KOPT-K1 (cell line): ENCODE data around the gene SLC12A4.
"Not testable (repeated sequence)": the region's sequence is repeated elsewhere in the genome, so short reads cannot be mapped to it uniquely, and the experiment has no call there.

Experiments used
- H3K27ac ChIP-seq: fragments of 200-600 bp; sonication (generic); 2 replicates; pipeline ENCODE4 v1.5.1; 2016; ENCODE audit warnings: antibody characterized with exemption, mild to moderate bottlenecking, low read depth, low read length; ENCODE audit not compliant: poor library complexity, severe bottlenecking
- H3K36me3 ChIP-seq: fragments of 200-600 bp; sonication (generic); 2 replicates; pipeline ENCODE4 v1.5.1; 2017; ENCODE audit warnings: antibody characterized with exemption, mild to moderate bottlenecking, low read length, moderate library complexity; ENCODE audit not compliant: insufficient read depth
- H3K9me3 ChIP-seq: fragments of 200-600 bp; sonication (generic); 2 replicates; pipeline ENCODE4 v1.5.1; 2017; ENCODE audit warnings: antibody characterized with exemption, low read length, mild to moderate bottlenecking; ENCODE audit not compliant: insufficient read depth, poor library complexity, severe bottlenecking

Gene SLC12A4

DNA sequence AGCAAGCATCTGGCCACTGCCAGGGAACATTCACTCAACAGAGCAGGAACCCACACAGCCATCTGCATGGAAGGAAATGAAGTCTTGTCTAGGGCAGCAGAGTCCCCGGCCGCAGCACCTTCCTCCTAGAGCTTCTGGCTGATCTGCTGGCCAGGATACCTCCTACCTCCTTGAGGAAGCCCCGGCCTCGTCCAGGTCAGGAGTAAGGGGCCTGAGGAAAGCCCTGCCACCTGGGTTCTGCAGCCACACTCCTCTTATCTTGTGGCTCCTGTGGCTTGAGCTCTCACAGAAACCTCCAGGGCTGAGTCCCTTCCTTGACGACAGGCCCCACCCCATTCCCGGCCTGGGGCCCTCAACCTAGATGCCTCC is 25.6 kb upstream of the SLC12A4 start:
- not testable (repeated sequence) for H3K9me3 ChIP-seq, H3K36me3 ChIP-seq
- H3K27ac ChIP-seq = peak overlapping the region; percentile 66

DNA sequence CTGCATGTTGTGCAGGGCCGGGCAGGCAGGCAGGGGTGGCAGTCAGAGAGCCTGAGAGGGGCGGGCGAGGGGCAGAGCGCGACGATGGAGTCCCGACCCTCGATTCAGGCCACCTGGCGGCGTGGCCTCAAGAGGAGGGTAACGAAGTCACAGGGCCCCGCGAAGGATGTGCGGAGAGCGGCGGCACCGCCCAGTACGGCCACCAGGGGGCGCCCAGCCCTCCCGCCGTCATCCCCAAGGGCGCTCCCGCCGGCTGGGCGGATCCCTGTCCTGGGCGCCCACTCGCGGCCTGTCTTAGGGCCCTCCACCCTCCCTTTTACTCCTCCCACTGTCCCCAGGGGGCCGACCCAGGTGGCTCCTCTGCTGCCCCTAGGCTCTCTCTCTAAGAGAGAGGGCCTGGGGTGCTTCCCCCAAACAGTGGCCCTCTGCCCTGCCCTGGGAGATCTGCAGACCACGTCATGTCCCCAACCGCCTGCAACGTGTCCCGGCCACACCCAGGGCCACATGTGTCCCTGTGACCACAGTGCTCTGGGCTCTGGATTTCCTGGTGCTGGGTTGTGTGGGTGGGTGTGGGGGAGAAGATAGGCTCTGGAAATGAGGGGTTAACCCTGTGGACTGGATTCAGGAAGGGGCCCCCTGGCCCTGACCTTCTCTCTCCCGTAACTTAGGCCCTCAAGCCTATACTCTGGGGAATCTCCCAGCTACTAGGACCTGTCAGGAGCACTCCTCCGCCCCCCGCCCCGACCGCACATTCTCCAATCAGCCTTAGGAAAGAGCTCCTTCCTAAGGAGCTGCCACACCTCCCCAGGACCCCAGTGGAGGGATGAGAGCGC is 25.0 kb upstream of the SLC12A4 start:
- peaks cover 2% of the 10 kb centered on the region for H3K9me3 ChIP-seq
- no peaks in the 10 kb centered on the region for H3K36me3 ChIP-seq
- H3K27ac ChIP-seq = peak overlapping the region; percentile 66

DNA sequence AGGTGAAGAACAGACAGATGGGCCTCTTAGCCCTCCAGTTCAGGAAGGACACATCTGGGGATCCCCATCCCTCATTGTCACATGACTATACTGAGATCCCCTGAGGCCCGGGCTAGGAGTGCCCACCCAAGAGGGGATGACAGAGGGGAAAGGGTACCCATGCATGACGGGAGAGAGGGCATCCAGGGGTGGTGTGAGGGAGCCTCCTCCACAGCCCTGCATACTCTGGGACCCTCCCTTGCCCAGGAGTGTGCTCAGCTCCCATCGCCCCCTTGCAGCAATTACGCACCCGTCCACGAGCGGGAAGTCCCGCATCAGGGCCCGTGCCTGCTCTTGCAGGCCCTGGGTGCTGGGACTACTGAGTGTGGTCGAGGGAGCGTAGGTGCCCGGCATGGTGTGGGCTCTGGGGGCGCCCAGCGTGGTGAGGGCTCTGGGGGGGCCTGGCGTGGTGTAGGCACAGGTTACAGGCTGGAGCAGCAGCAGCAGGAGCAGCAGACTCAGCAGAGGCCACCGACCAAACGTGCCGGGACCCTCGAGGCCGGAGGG is 24.3 kb upstream of the SLC12A4 start:
- Histone ChIP-seq H3K9me3 (no peaks in the 10 kb centered on the region), H3K27ac (peak overlapping the region; percentile 66)

DNA sequence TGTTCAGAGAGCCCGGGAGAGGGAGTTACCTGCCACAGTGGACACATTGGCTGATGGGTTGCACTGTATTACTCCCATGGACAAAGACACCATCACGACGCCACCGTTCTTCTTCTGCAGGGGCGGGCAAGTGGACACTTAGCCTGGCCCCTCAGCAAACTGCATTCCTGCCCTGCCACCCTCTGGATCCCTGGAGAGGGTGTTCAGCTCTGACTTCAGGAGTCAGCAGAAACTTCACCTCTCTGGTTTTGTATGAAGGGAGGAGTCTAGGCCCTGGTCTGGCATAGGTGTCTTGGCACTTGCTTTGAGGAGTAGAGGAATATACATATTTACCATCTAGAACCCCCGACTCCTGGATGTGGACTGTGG is 21.6 kb upstream of the SLC12A4 start:
- Histone ChIP-seq H3K27ac (no peak overlapping the region), H3K9me3 (no peaks in the 10 kb centered on the region), H3K36me3 (no peaks in the 10 kb centered on the region)

More for the DNA sequence above, 24.3 kb upstream of the SLC12A4 start:
- H3K36me3 ChIP-seq = no peaks in the 10 kb centered on the region

DNA sequence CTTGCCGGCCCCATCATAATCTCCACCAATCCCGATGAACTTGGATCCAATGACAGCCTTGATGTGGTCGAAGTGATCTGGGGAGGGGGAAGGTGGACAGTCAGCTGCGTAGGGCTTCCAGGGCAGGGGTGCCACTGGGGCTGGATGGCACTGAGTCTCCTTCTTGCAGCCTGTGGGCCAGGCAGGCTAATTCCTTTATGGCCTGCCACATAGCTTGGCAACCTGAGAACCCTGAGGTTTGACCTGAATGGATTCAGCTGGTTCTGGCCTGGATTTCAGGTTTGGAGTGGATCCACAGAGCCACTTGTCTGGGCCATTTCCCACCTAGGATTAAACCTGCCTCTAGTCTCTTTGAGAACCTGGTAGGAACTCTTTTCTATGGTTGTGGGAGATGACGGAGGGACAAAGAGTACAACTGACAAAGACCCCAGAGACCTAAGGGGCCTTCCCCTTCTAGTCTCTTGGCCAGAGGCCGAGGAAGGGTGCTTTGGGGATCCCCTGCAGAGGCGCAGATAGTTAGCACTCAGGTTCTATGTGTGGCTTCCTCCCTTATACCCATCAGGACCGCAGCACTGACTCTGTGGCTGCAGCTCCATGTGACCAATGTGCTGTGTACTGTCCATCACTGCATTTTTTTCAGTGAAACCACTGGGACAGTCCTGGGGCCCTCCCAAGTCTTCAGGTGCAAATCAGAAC is 21.0 kb upstream of the SLC12A4 start:
- H3K36me3 ChIP-seq = no peaks in the 10 kb centered on the region
- no peak overlapping the region for H3K27ac ChIP-seq
- H3K9me3 ChIP-seq = no peaks in the 10 kb centered on the region

DNA sequence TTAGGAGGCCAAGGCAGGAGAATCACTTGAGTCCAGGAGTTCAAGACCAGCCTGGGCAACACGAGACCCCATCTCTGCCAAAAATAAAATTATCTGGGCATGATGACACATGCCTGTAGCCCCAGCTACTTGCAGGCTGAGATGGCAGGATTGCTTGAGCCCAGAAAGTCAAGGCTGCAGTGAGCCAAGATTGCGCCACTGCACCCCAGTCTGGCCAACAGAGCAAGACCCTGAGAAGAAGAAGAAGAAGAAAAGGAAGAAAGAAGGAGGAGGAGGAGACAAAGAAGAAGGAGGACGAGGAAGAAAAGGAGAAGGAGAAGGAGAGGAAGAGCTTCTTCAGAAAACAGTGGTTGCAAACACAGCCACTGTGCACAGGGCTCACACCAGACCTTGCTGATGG is 20.2 kb upstream of the SLC12A4 start:
- H3K27ac ChIP-seq = no peak overlapping the region
- H3K9me3 ChIP-seq = no peaks in the 10 kb centered on the region
- no peaks in the 10 kb centered on the region for H3K36me3 ChIP-seq

DNA sequence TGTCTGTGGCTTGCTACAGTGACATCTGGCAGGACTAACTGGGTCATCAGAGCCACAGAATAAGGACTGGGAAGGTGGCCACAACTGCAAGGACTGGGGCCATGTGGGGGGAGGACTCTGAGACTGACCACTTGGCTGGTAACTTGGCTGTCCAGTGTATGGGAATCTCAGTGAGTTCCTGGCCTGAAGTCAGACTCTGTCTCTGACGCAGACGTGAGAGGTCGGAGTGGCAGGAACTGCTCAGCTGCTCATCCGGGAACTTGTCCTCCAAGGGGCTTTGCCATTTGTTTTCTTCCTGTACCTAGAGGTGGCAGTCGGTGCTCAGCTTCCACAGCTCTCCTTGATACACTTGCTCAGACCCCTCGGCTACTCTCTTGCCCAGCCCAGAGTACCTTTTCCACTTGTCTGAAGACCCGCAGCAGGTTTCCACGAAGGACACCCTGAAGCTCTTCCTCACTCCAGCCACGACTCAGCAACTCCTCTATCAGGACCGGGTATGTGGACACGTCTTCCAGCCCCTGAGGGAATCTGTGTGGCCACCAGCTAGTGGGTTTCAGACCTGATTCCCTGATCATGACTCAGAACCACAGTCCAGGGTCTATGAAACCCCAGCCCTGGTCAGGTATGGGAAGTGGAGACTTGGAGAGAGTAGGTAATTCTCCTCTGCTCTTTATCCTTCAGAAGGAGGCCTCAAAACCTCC is 19.2 kb upstream of the SLC12A4 start:
- no peaks in the 10 kb centered on the region for H3K9me3 ChIP-seq
- no peaks in the 10 kb centered on the region for H3K36me3 ChIP-seq
- no peak overlapping the region for H3K27ac ChIP-seq

DNA sequence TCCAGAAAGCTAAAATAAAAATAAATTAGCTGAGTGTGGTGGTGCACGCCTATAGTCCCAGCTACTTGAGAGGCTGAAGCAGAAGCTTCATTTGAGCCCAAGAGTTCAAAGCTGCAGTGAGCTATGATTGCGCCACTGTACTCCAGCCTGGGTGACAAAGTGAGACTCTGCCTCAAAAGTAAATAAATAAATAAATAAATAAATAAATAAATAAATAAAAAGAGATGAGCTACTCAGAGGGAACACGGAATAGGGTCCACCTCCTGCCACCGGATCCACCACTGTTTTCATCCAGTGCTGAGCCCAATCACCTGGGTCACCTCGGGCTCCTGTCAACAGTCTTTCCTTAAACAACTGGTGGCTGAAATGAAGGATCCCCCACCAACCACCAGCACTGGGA is 18.5 kb upstream of the SLC12A4 start:
- Histone ChIP-seq H3K27ac (no peak overlapping the region), H3K36me3 (no peaks in the 10 kb centered on the region), H3K9me3 (no peaks in the 10 kb centered on the region)

DNA sequence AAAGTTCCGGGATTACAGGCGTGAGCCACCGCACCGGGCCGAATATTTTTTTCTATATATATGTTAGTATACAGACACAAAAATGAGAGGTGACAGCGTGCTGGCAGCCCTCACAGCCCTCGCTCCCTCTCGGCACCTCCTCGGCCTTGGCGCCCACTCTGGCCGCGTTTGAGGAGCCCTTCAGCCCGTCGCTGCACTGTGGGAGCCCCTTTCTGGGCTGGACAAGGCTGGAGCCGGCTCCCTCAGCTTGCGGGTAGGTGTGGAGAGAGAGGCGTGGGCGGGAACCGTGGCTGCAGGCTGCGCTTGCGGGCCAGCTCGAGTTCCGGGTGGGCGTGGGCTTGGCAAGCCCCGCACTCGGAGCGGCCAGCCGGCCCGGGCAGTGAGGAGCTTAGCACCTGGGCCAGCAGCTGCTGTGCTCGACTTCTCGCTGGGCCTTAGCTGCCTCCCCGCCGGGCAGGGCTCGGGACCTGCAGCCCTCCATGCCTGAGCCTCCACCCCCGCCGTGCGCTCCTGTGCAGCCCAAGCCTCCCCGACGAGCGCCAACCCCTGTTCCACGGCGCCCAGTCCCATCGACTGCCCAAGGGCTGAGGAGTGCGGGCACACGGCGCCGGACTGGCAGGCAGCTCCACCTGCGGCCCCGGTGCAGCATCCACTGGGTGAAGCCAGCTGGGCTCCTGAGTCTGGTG is 13.7 kb upstream of the SLC12A4 start:
- H3K36me3 ChIP-seq = no peaks in the 10 kb centered on the region
- H3K27ac ChIP-seq = no peak overlapping the region
- H3K9me3 ChIP-seq = no peaks in the 10 kb centered on the region

DNA sequence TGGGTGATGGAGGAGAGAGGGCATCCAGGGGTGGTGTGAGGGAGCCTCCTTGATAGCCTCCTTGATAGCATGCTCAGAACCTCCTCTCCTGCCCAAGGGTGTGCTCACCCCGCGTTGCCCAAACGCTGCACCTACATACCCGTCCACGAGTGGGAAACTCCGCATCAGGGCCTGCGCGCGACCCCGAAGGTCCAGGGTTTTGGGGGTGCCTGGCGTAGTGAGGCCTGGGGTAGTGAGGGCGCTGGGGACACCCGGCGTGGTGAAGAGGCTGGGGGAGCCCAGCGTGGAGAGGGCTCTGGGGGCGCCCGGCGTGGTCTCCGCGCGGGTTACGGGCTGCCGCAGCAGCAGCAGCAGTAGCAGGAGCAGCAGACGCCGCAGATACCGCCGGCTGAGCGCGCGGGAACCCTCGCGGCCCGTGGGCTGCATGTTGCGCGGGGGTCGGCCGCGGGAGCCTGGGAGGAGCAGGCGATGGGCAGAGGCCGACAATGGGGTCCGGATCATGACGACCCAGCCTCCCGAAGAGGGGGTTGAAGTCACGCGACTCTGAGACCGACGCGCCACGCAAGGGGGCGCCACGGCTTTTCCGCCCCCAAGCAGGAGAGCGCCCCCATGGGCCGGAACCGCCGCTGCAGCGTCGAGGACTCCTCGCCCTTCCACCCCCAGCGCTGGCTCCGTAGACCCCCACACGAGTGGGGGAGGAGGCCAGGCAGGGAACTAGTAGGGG is 11.7 kb upstream of the SLC12A4 start, which contains the start of gene DPEP3:
TSS of gene DPEP3 (minus strand) at position 545 of the 724 bp plus-strand sequence. CDS start at position 426, 119 bp downstream.
- no peaks in the 10 kb centered on the region for H3K9me3 ChIP-seq
- H3K27ac ChIP-seq = no peak within 1 kb of the TSS
- H3K36me3 ChIP-seq = no peaks in the 10 kb centered on the region

DNA sequence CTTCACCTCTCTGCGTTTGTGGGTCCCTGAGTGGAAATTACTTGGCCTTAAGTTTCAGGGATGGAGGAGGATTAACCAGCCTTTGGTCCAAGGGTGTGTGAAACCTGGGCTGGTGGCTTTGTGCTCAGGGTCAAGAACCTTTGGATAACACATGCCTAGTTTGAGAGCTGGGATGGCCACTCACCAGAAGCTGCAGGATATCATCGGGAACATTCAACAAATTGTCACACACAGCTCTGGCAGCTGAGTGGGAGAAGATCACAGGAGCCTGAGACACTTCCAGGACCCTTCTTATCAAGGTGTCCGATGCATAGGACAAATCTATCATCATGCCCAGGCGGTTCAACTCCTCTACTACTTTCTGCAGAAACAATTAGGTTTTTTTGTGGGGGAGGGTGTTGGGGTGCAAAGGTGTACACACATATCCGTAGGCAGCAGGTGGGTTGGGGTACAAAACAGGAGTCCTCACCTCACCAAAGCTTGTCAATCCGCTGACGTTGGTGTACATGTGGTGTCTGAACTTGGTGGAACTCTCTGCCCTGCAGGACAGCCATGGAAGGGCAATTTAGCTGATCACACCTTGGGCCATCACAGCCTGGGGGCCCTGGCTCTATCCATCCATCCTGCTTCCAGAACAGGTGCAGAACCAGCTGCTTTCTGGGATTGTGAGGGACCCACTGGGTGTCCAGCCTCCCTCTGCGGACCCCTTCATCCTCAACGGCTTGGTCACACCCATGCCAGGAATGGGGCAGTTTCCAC is 9.2 kb upstream of the SLC12A4 start:
- no peak overlapping the region for H3K27ac ChIP-seq
- no peaks in the 10 kb centered on the region for H3K36me3 ChIP-seq
- no peaks in the 10 kb centered on the region for H3K9me3 ChIP-seq

DNA sequence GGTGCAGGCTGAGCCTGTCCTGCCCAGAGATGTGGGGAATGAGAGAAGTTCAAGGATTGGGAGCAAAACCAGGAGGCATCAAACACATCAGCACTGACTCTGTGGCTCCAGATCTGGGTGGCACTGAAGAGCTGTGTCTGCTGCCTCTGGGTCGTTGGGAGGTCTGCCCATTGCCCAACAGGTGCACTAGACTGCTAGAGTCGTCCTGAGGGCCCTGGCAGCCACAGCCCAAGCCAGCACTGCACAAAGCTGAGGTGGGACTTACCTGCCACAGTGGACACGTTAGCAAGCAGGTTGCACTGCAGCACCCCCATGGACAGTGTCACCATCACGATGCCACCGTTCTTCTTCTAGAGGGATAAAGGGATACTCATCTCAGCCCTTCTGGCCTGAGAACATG is 8.6 kb upstream of the SLC12A4 start:
- Histone ChIP-seq H3K9me3 (no peaks in the 10 kb centered on the region), H3K27ac (no peak overlapping the region), H3K36me3 (no peaks in the 10 kb centered on the region)

DNA sequence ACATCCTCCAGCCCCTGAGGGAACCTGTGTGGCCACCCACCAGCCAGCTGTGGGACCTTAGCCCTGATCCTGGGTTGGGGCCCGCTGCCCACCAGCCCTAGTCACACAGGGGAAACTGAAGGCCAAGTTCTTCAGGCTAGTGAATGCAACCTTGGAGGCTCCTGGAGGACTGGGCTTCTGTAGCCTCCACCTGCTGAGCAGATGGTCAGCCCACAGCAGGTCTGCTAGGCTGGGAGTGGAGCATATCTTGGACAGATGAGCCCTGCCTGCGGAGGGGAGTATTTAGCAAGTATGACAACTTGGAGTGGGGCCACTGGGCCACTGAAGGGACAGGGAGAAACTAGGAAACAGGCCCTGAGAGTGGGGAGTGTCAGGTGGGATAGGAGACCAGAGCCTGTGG is 7.8 kb upstream of the SLC12A4 start:
- H3K36me3 ChIP-seq = no peaks in the 10 kb centered on the region
- no peak overlapping the region for H3K27ac ChIP-seq
- no peaks in the 10 kb centered on the region for H3K9me3 ChIP-seq
